Activated naive CD4-positive, alpha-beta T cell (primary cell): ENCODE measurements around the gene WDR64.

Source experiments
- DNase-seq, 4 experiments: peaks; one replicate each; lab custom pipeline; 2025; lab: John Stamatoyannopoulos, UW

The WDR64 gene

GRCh38 chr1:241839369-241839979, 187.4 kb downstream of the WDR64 start:
- DNase-seq = no peak

GRCh38 chr1:241840164-241840563, 188.1 kb downstream of the WDR64 start:
- DNase-seq = no peak

- DNase-seq = no peak
Measured at GRCh38 chr1:241841691-241842090, 189.6 kb downstream of the WDR64 start.

DNA sequence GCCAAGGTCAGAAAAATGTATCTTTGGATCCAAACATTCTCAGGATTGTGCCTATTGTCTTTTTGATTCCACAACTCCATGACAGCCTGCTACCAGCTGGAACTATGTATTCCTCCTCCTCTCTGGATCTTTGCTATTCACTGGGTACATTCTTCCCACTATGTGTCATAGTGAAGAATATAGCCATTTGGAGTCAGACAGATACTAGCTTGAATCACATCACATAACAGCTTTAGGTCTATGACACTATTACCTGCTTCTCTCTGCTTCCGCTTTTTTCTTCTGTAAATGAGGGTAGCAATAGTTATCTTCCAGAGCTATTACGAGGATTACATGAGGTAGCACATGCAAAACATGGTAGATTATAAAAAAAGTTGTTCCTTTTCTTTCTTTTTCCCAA, 190.5 kb downstream of the WDR64 start:
- DNase-seq = no peak

- DNase-seq = no peak
Measured at GRCh38 chr1:241844593-241844992, 192.5 kb downstream of the WDR64 start.

GRCh38 chr1:241846375-241846774, 194.3 kb downstream of the WDR64 start:
- no peak for DNase-seq

DNA sequence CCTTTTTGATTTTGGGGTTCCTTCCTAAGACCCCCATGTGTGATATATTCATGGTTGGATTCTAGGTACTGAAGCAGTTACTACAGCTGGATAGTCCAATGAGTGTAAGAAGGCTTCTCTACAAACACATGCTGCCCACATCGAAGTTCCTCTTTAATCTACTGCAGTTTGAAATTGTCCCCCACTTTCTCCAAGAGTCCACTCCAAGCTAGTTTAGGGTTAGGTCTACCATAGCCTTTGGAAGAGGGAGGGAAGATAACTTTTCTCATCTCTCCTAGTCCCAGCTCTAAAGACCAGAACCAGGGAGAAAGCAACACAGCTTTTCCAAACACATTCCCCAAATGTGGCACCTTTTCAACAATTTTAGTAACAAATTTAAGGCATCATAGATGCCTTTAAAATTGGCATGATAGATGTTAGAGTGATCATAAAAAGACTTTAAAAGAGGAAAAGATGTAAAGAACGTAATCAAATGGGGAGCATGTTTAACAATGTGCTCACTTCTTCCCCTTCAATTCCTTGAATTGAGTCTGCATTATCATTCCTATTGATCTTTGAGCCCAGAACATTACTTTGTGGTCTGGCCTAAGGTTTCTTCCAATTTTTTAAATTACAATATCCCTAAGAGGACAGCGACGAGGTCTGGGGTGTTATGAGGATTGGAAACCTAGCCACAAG, 194.9 kb downstream of the WDR64 start:
- no peak for DNase-seq

- DNase-seq = no peak
Measured at GRCh38 chr1:241847540-241847795, 195.4 kb downstream of the WDR64 start.

GRCh38 chr1:241847796-241848685, 196.0 kb downstream of the WDR64 start, which contains the start of gene EXO1:
TSS of gene EXO1 (plus strand) at chr1:241848204. CDS start at chr1:241850426, 2,222 bp downstream.
- peak; percentile 73 to 86 (median 84) for DNase-seq

GRCh38 chr1:241848686-241849344, 196.7 kb downstream of the WDR64 start:
- DNase-seq = no peak

- no peak for DNase-seq
Measured at GRCh38 chr1:241849345-241849695, 197.2 kb downstream of the WDR64 start.
